ENCODE data around the gene SUCNR1. TPM values are rescaled to one million over a fixed set of nuclear protein-coding genes. Genes with fewer than 3 reads are reported as not detected.
"Not testable (repeated sequence)": the region's sequence is repeated elsewhere in the genome, so short reads cannot be mapped to it uniquely, and the experiment has no call there.

SUCNR1 gene
- polyA plus RNA-seq, 1 donor from 2014 or later = not detected

DNA sequence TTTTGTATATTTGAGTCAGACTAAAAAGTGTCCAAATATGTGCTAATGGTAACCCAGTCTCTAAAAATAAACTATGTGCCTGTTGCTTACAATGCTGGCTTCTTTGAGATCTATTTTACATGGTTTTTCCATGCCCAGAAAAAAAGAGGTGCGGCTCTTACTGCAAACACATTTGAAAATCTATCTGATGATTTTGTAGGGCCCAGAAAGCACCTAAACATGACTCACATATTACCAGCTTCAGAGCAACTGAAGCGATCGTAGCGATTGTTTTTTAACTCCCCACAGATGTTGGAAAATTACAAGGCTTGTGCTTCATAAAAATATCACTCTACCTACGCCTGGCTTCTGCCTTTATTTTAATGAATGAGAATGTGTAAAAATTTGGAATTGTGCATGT, 53.5 kb downstream of the SUCNR1 start:
- Histone ChIP-seq H3K27ac (ENCODE audit: low read length) (no peak overlapping the region), H4K20me1 (ENCODE audit: insufficient read depth) (no peaks in the 10 kb centered on the region), H3F3A (ENCODE audit: insufficient read depth, low read length, poor library complexity, severe bottlenecking) (no peaks in the 10 kb centered on the region), H3K4me3 (ENCODE audit: low read length) (no peak overlapping the region), H3K9ac (ENCODE audit: low read length) (no peak overlapping the region), H3K4me2 (ENCODE audit: low read length) (no peak overlapping the region), H3K79me2 (replicated peaks; ENCODE audit: insufficient read depth, low read length) (no peaks in the 10 kb centered on the region), H3K9me2 (ENCODE audit: insufficient read depth, low read length) (no peaks in the 10 kb centered on the region), H3K36me3 (ENCODE audit: insufficient read depth, low read length) (no peaks in the 10 kb centered on the region), H3K9me3 (ENCODE audit: low read length) (no peaks in the 10 kb centered on the region), H3K27me3 (ENCODE audit: insufficient read depth, low read depth, low read length) (no peaks in the 10 kb centered on the region), H2AFZ (ENCODE audit: low read depth, low read length) (no peak overlapping the region)
- TF ChIP-seq, protein P1, sequence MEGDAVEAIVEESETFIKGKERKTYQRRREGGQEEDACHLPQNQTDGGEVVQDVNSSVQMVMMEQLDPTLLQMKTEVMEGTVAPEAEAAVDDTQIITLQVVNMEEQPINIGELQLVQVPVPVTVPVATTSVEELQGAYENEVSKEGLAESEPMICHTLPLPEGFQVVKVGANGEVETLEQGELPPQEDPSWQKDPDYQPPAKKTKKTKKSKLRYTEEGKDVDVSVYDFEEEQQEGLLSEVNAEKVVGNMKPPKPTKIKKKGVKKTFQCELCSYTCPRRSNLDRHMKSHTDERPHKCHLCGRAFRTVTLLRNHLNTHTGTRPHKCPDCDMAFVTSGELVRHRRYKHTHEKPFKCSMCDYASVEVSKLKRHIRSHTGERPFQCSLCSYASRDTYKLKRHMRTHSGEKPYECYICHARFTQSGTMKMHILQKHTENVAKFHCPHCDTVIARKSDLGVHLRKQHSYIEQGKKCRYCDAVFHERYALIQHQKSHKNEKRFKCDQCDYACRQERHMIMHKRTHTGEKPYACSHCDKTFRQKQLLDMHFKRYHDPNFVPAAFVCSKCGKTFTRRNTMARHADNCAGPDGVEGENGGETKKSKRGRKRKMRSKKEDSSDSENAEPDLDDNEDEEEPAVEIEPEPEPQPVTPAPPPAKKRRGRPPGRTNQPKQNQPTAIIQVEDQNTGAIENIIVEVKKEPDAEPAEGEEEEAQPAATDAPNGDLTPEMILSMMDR (IDR thresholded peaks at IDR 0.05; ENCODE audit: poor library complexity, severe bottlenecking) = no peak
- no peak for TF ChIP-seq POLR2AphosphoS5 (IDR thresholded peaks at IDR 0.05)

DNA sequence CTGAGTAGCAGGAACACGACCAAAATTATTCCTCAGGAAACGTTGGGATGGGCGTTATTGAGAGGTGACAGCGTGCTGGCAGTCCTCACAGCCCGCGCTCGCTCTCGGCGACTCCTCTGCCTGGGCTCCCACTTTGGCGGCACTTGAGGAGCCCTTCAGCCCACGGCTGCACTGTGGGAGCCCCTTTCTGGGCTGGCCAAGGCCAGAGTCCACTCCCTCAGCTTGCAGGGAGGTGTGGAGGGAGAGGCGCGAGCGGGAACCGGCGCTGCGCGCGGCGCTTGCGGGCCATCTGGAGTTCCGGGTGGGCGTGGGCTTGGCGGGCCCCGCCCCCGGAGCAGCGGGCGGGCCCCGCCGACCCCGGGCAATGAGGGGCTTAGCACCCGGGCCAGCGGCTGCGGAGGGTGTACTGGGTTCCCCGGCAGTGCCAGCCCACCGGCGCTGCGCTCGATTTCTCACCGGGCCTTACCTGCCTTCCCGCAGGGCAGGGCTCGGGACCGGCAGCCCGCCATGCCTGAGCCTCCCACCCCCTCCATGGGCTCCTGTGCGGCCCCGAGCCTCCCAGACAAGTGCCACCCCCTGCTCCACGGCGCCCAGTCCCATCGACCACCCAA, 54.6 kb downstream of the SUCNR1 start:
- not testable (repeated sequence) for H3K36me3 ChIP-seq (ENCODE audit: insufficient read depth, low read length); H3K4me3 ChIP-seq (ENCODE audit: low read length); H3F3A ChIP-seq (ENCODE audit: insufficient read depth, low read length, poor library complexity, severe bottlenecking); H3K27ac ChIP-seq (ENCODE audit: low read length); H3K79me2 ChIP-seq (replicated peaks; ENCODE audit: insufficient read depth, low read length); H2AFZ ChIP-seq (ENCODE audit: low read depth, low read length); H3K9ac ChIP-seq (ENCODE audit: low read length); H3K9me2 ChIP-seq (ENCODE audit: insufficient read depth, low read length); H3K4me2 ChIP-seq (ENCODE audit: low read length); H4K20me1 ChIP-seq (ENCODE audit: insufficient read depth); H3K27me3 ChIP-seq (ENCODE audit: insufficient read depth, low read depth, low read length); H3K9me3 ChIP-seq (ENCODE audit: low read length)

DNA sequence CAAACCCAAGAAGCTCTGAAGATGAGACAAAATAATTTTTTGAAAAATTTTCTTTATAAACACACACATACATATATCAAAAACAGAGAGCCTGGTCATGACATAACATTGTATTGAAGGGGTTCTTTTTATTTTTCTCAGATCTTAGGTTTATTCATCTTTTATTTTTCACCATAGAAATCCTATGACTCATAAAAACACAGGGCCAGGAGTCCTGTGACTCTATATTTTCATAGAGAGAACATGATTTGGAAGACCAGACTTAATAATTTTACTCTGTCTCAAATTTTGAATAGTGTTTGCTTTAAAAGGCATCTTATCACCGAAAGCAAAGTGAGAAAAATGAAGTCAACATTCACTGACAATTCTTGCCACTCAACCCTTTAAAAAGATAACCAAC, 57.7 kb downstream of the SUCNR1 start:
- Histone ChIP-seq H3K9me2 (ENCODE audit: insufficient read depth, low read length) (no peaks in the 10 kb centered on the region), H3F3A (ENCODE audit: insufficient read depth, low read length, poor library complexity, severe bottlenecking) (no peaks in the 10 kb centered on the region), H4K20me1 (ENCODE audit: insufficient read depth) (no peaks in the 10 kb centered on the region), H3K9me3 (ENCODE audit: low read length) (no peaks in the 10 kb centered on the region), H3K4me3 (ENCODE audit: low read length) (no peak overlapping the region), H3K27ac (ENCODE audit: low read length) (no peak overlapping the region), H3K9ac (ENCODE audit: low read length) (no peak overlapping the region), H3K36me3 (ENCODE audit: insufficient read depth, low read length) (no peaks in the 10 kb centered on the region), H2AFZ (ENCODE audit: low read depth, low read length) (no peak overlapping the region), H3K79me2 (replicated peaks; ENCODE audit: insufficient read depth, low read length) (no peaks in the 10 kb centered on the region), H3K4me2 (ENCODE audit: low read length) (no peak overlapping the region), H3K27me3 (ENCODE audit: insufficient read depth, low read depth, low read length) (no peaks in the 10 kb centered on the region)
- TF ChIP-seq, protein P1 (IDR thresholded peaks at IDR 0.05; ENCODE audit: poor library complexity, severe bottlenecking) = no peak
- no peak for TF ChIP-seq MXI1 (conservative IDR thresholded peaks at IDR 0.05; ENCODE audit: poor library complexity, severe bottlenecking)
- TF ChIP-seq EZH2 (IDR thresholded peaks at IDR 0.05; ENCODE audit: borderline replicate concordance, insufficient read depth, low read length, poor library complexity, severe bottlenecking) = no peak
- TF ChIP-seq, protein P2, sequence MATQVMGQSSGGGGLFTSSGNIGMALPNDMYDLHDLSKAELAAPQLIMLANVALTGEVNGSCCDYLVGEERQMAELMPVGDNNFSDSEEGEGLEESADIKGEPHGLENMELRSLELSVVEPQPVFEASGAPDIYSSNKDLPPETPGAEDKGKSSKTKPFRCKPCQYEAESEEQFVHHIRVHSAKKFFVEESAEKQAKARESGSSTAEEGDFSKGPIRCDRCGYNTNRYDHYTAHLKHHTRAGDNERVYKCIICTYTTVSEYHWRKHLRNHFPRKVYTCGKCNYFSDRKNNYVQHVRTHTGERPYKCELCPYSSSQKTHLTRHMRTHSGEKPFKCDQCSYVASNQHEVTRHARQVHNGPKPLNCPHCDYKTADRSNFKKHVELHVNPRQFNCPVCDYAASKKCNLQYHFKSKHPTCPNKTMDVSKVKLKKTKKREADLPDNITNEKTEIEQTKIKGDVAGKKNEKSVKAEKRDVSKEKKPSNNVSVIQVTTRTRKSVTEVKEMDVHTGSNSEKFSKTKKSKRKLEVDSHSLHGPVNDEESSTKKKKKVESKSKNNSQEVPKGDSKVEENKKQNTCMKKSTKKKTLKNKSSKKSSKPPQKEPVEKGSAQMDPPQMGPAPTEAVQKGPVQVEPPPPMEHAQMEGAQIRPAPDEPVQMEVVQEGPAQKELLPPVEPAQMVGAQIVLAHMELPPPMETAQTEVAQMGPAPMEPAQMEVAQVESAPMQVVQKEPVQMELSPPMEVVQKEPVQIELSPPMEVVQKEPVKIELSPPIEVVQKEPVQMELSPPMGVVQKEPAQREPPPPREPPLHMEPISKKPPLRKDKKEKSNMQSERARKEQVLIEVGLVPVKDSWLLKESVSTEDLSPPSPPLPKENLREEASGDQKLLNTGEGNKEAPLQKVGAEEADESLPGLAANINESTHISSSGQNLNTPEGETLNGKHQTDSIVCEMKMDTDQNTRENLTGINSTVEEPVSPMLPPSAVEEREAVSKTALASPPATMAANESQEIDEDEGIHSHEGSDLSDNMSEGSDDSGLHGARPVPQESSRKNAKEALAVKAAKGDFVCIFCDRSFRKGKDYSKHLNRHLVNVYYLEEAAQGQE (IDR thresholded peaks at IDR 0.05; ENCODE audit: borderline replicate concordance) = no peak
- no peak for TF ChIP-seq EP300 (conservative IDR thresholded peaks at IDR 0.05; ENCODE audit: poor library complexity, severe bottlenecking)
- no peak for TF ChIP-seq POLR2AphosphoS5 (IDR thresholded peaks at IDR 0.05)
- TF ChIP-seq SMC3 (conservative IDR thresholded peaks at IDR 0.05; ENCODE audit: poor library complexity) = no peak
- TF ChIP-seq TAF1 (IDR thresholded peaks at IDR 0.05; ENCODE audit: low read depth) = no peak
- TF ChIP-seq RAD21 (conservative IDR thresholded peaks at IDR 0.05) = no peak
